Suprapubic skin (tissue), 4 donors: ENCODE data around the gene GNB5. TPM values are rescaled to one million over a fixed set of nuclear protein-coding genes. Genes with fewer than 3 reads are reported as not detected.
"Not testable (repeated sequence)": the region's sequence is repeated elsewhere in the genome, so short reads cannot be mapped to it uniquely, and the experiment has no call there.

ENCODE experiments used
- DNase-seq, 2 donors: peaks; one replicate each; pipeline ENCODE4 v3.0.0-alpha.2; 2019; ENCODE audit warnings: low spot score in 2 of 2
- H3K27ac ChIP-seq: fragments of 200-600 bp; sonication (generic); one replicate; pipeline ENCODE4 v1.5.1; 2019
- H3K27me3 ChIP-seq: fragments of 200-600 bp; sonication (generic); one replicate; pipeline ENCODE4 v1.5.1; 2019
- H3K36me3 ChIP-seq: fragments of 200-600 bp; sonication (generic); one replicate; pipeline ENCODE4 v1.5.1; 2019
- H3K4me1 ChIP-seq: fragments of 200-600 bp; sonication (generic); one replicate; pipeline ENCODE4 v1.5.1; 2019
- H3K4me3 ChIP-seq: fragments of 200-600 bp; sonication (generic); one replicate; pipeline ENCODE4 v1.5.1; 2019; ENCODE audit warnings: mild to moderate bottlenecking
- H3K9me3 ChIP-seq: fragments of 200-600 bp; sonication (generic); one replicate; pipeline ENCODE4 v1.5.1; 2019
- CTCF ChIP-seq, 2 donors: fragments of 200-600 bp in 1 of 2; fragments of 450-650 bp in 1 of 2; sonication (generic) in 1 of 2; IDR thresholded peaks; one replicate each; pipeline ENCODE4 v1.5.1; 2016 to 2019; ENCODE audit warnings: antibody characterized with exemption in 2 of 2, mild to moderate bottlenecking in 1 of 2, moderate library complexity in 1 of 2
- EP300 ChIP-seq: sonication (generic); formaldehyde crosslinking; IDR thresholded peaks from one replicate; pipeline ENCODE4 v1.6.1; 2017; ENCODE audit warnings: antibody characterized with exemption
- POLR2A ChIP-seq, 2 donors: fragments of 450-650 bp; IDR thresholded peaks; one replicate each; pipeline ENCODE4 v1.6.1; 2017; ENCODE audit warnings: antibody characterized with exemption in 2 of 2, mild to moderate bottlenecking in 2 of 2, moderate library complexity in 2 of 2
- POLR2AphosphoS5 ChIP-seq, 3 donors: sonication (generic); formaldehyde crosslinking; IDR thresholded peaks; one replicate each; pipeline ENCODE4 v1.6.1; 2017; ENCODE audit warnings: antibody characterized with exemption in 3 of 3
- WGBS: methylation state at CpG from one replicate; pipeline ENCODE4 v1.1.5; 2018; 5-methylcytosine and 5-hydroxymethylcytosine counted together
- total RNA-seq, 4 donors: library from RNA; depleted of rRNA; stranded (reverse); fragments of >200 nt; gene quantifications; one replicate each; pipeline ENCODE4 v1.1.0, GENCODE V29; 2016

The GNB5 gene
- total RNA-seq, 4 donors from 2014 or later: 17.1 to 30.8 (median 24.9) TPM

- TF ChIP-seq EP300: no peak
- no peak for DNase-seq
- 20% methylated on average over 4 of the region's 4 CpGs for WGBS
- H3K4me1 ChIP-seq: peaks cover 3% of the 10 kb centered on the region
- H3K36me3 ChIP-seq: no peaks in the 10 kb centered on the region
- no peaks in the 10 kb centered on the region for H3K9me3 ChIP-seq
- no peak overlapping the region for H3K27ac ChIP-seq
- no peaks in the 10 kb centered on the region for H3K27me3 ChIP-seq
- no peak overlapping the region for H3K4me3 ChIP-seq
Observed at GRCh38 chr15:52171386-52171785, 19.8 kb downstream of the GNB5 start.

DNA sequence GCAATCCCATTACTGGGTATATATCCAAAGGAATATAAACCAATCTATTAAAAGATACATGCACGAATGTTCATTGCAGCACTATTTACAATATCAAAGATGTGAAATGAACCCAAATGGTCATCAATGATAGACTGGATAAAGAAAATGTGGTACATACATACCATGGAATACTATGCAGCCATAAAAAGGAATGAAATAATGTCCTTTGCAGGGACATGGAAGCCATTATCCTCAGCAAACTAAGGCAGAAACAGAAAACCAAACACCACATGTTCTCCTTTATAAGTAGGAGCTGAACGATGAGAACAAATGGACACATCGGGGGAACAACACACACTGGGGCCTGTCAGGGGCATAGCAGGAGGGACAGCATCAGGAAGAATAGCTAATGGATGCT, 21.0 kb downstream of the GNB5 start:
- not testable (repeated sequence) for H3K36me3 ChIP-seq, H3K4me3 ChIP-seq, H3K27ac ChIP-seq, H3K9me3 ChIP-seq, H3K4me1 ChIP-seq, DNase-seq, H3K27me3 ChIP-seq
- 97% methylated on average over 3 of the region's 3 CpGs for WGBS

DNA sequence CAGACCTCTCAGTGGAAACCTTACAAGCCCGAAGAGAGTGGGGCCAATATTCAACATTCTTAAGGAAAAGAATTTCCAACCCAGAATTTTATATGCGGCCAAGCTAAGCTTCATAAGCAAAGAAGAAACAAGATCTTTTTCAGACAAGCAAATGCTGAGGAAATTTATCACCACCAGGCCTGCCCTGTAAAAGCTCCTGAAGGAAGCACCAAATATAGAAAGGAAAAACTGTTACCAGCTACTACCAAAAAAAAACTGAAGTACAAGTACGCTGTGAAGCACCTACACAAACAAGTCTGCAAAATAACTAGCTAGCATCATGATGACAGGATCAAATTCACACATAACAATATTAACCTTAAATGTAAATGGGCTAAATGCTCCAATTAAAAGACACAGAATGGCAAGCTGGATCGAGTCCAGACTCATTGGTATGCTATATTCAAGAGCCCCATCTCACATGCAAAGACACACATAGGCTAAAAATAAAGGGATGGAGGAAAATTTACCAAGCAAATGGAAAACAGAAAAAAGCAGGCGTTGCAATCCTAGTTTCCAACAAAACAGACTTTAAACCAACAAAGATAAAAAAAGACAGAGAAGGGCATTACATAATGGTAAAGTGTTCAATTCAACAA, 25.6 kb downstream of the GNB5 start:
- DNase-seq, H3K27ac ChIP-seq, H3K27me3 ChIP-seq, H3K9me3 ChIP-seq, H3K4me1 ChIP-seq, H3K36me3 ChIP-seq, H3K4me3 ChIP-seq: not testable (repeated sequence)
- 94% methylated on average over 5 of the region's 5 CpGs for WGBS

DNA sequence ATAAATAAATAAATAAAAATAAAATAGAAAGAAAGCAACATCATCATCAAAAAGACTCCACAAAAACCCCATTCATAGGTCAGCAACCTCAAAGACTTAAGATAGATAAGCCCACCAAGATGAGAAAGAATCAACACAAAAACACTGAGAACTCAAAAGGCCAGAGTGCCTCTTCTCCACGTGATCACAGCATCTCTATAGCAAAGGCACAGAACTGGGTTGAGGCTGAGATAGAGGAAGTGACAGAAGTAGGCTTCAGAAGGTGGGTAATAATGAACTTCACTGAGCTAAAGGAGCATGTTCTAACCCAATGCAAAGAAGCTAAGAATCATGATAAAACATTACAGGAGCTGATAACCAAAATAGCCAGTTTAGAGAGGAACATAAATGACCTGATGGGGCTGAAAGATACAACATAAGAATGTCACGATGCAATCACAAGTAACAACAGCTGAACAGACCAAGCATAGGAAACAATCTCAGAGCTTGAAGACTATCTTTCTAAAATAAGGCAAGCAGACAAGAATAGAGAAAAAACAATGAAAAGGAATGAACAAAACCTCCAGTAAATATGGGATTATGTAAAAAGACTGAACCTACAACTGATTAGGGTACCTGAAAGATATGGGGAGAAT, 26.4 kb downstream of the GNB5 start:
- no peaks in the 10 kb centered on the region for H3K27me3 ChIP-seq
- no peaks in the 10 kb centered on the region for H3K4me1 ChIP-seq
- no peak overlapping the region for H3K27ac ChIP-seq
- no peaks in the 10 kb centered on the region for H3K9me3 ChIP-seq
- H3K4me3 ChIP-seq: no peak overlapping the region
- H3K36me3 ChIP-seq: peaks cover 5% of the 10 kb centered on the region
- TF ChIP-seq CTCF (IDR thresholded peaks at IDR 0.05): no peak
- TF ChIP-seq POLR2A (IDR thresholded peaks at IDR 0.05): no peak
- no peak for TF ChIP-seq POLR2AphosphoS5 (IDR thresholded peaks at IDR 0.05)
- TF ChIP-seq EP300: no peak
- DNase-seq: no peak
- WGBS: 88% methylated on average over 2 of the region's 2 CpGs

DNA sequence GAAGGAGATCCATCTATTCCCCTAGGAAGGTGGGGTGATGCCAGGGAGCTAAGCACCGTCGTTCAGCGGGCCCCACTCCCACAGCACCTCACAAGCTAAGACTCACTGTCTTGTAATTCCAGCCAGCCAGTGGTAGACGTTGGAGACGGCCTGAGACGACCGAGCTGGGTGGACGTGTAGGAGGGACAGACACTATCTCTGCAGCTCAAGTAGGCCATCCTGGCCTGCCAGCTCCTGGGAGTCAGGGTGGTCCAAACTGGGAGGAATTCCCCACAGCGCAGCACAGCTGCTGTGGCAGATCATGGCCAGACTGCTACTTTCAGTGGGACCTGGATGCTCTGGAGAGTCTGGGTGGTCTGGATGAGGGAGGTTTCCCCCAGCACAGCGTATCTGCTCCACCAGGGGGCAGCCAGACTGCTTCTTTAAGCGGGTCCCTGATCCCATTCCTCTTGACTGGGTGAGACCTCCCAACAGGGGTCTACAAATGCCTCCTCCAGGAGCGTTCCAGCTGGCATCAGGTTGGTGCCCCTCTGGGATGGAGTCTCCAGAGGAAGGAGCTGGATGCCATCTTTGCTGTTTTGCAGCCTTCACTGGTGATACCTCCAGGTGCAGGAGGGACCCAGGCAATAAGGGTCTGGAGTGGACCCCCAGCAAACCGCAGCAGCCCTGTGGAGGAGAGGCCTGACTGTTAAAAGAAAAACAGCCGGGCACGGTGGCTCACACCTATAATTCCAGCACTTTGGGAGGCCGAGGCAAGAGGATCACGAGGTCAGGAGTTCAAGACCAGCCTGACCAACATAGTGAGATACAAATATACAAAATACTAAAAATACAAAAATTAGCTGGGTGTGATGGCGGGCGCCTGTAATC, 27.6 kb downstream of the GNB5 start:
- Histone ChIP-seq H3K4me1 (no peaks in the 10 kb centered on the region), H3K4me3 (no peak overlapping the region), H3K9me3 (no peaks in the 10 kb centered on the region), H3K27ac (no peak overlapping the region), H3K27me3 (no peaks in the 10 kb centered on the region), H3K36me3 (peaks cover 11% of the 10 kb centered on the region)
- WGBS: 93% methylated on average over 15 of the region's 19 CpGs
- DNase-seq: no peak
- TF ChIP-seq CTCF (IDR thresholded peaks at IDR 0.05) (no peak), POLR2AphosphoS5 (IDR thresholded peaks at IDR 0.05) (no peak), EP300 (no peak), POLR2A (IDR thresholded peaks at IDR 0.05) (no peak)

DNA sequence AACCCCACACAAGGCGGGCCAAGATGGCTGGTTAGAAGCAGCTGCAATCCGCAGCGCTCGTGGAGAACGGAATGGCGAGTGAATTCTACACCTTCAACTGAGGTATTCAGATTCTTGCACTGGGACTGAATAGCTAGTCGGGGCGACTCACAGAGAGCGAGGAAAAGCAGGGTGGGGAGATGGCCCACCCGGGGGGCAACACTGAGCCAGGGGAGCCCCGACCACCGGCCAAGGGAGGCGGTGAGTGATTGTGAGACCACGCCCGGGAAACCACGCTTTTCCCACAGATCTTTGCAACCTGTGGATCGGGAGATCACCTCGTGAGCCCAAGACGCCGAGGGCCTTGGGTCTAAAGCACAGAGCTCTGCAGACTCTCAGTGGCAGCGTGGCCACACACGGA, 28.3 kb downstream of the GNB5 start:
- 91% methylated on average over 19 of the region's 22 CpGs for whole genome bisulfite sequencing
- no peaks in the 10 kb centered on the region for H3K4me1 ChIP-seq
- TF ChIP-seq CTCF (IDR thresholded peaks at IDR 0.05) (no peak), POLR2A (IDR thresholded peaks at IDR 0.05) (no peak), EP300 (no peak), POLR2AphosphoS5 (IDR thresholded peaks at IDR 0.05) (no peak)
- DNase-seq: no peak
- H3K36me3 ChIP-seq: peaks cover 11% of the 10 kb centered on the region
- no peaks in the 10 kb centered on the region for H3K9me3 ChIP-seq
- no peak overlapping the region for H3K4me3 ChIP-seq
- H3K27me3 ChIP-seq: no peaks in the 10 kb centered on the region
- H3K27ac ChIP-seq: no peak overlapping the region
